ENCODE data around the gene FOSB.

FOSB gene

GRCh38 chr19:45457776-45458175, 10.0 kb upstream of the FOSB start:
- no peak overlapping the region for H3K9ac ChIP-seq (ENCODE audit: low read length)
- peaks cover 11% of the 10 kb centered on the region for H3K27me3 ChIP-seq (ENCODE audit: low read depth, low read length)
- no peak overlapping the region for H3K27ac ChIP-seq (ENCODE audit: low read length)
- H3K4me3 ChIP-seq (ENCODE audit: low read length), result no peak overlapping the region
- H3K9me3 ChIP-seq (ENCODE audit: insufficient read depth, low read length), result no peaks in the 10 kb centered on the region
- H4K20me1 ChIP-seq (ENCODE audit: insufficient read depth, low read length), result no peaks in the 10 kb centered on the region
- H3K36me3 ChIP-seq (replicated peaks; ENCODE audit: low read depth, low read length), result no peaks in the 10 kb centered on the region
- no peak for TF ChIP-seq EZH2phosphoT487 (IDR thresholded peaks at IDR 0.05; ENCODE audit: low read depth)
- TF ChIP-seq CTCF (IDR thresholded peaks at IDR 0.05; ENCODE audit: low read depth, low read length), result no peak
- no peak overlapping the region for H2AFZ ChIP-seq (ENCODE audit: low read depth, low read length)
- H3K79me2 ChIP-seq (ENCODE audit: low read length), result no peaks in the 10 kb centered on the region
- H3K4me2 ChIP-seq (ENCODE audit: low read length), result no peak overlapping the region
- peaks cover 28% of the 10 kb centered on the region for H3K4me1 ChIP-seq (ENCODE audit: low read length)

GRCh38 chr19:45460807-45461347, 6.9 kb upstream of the FOSB start:
- no peaks in the 10 kb centered on the region for H3K79me2 ChIP-seq (ENCODE audit: low read length)
- no peaks in the 10 kb centered on the region for H4K20me1 ChIP-seq (ENCODE audit: insufficient read depth, low read length)
- no peak overlapping the region for H3K9ac ChIP-seq (ENCODE audit: low read length)
- TF ChIP-seq CTCF (IDR thresholded peaks at IDR 0.05; ENCODE audit: low read depth, low read length) (no peak), EZH2phosphoT487 (IDR thresholded peaks at IDR 0.05; ENCODE audit: low read depth) (no peak)
- H3K27me3 ChIP-seq (ENCODE audit: low read depth, low read length), result peaks cover 13% of the 10 kb centered on the region
- H3K27ac ChIP-seq (ENCODE audit: low read length), result no peak overlapping the region
- no peak overlapping the region for H3K4me2 ChIP-seq (ENCODE audit: low read length)
- no peak overlapping the region for H3K4me3 ChIP-seq (ENCODE audit: low read length)
- no peaks in the 10 kb centered on the region for H3K9me3 ChIP-seq (ENCODE audit: insufficient read depth, low read length)
- H3K36me3 ChIP-seq (replicated peaks; ENCODE audit: low read depth, low read length), result no peaks in the 10 kb centered on the region
- H2AFZ ChIP-seq (ENCODE audit: low read depth, low read length), result no peak overlapping the region
- peaks cover 5% of the 10 kb centered on the region for H3K4me1 ChIP-seq (ENCODE audit: low read length)

- Histone ChIP-seq H3K27ac (ENCODE audit: low read length) (no peak overlapping the region), H4K20me1 (ENCODE audit: insufficient read depth, low read length) (no peaks in the 10 kb centered on the region), H2AFZ (ENCODE audit: low read depth, low read length) (no peak overlapping the region), H3K9me3 (ENCODE audit: insufficient read depth, low read length) (no peaks in the 10 kb centered on the region), H3K79me2 (ENCODE audit: low read length) (no peaks in the 10 kb centered on the region), H3K27me3 (ENCODE audit: low read depth, low read length) (peaks cover 13% of the 10 kb centered on the region), H3K4me2 (ENCODE audit: low read length) (no peak overlapping the region), H3K4me1 (ENCODE audit: low read length) (0 out of 2 replicates have a peak, but pooled peaks cover 3% of the 10 kb centered on the region), H3K4me3 (ENCODE audit: low read length) (no peak overlapping the region), H3K9ac (ENCODE audit: low read length) (no peak overlapping the region), H3K36me3 (replicated peaks; ENCODE audit: low read depth, low read length) (no peaks in the 10 kb centered on the region)
- TF ChIP-seq CTCF (IDR thresholded peaks at IDR 0.05; ENCODE audit: low read depth, low read length) (no peak), EZH2phosphoT487 (IDR thresholded peaks at IDR 0.05; ENCODE audit: low read depth) (no peak)
Observed at GRCh38 chr19:45462174-45462573, 5.6 kb upstream of the FOSB start.

GRCh38 chr19:45463241-45463640, 4.6 kb upstream of the FOSB start:
- H4K20me1 ChIP-seq (ENCODE audit: insufficient read depth, low read length), result peaks cover 4% of the 10 kb centered on the region; the same call in 1 of the 2 replicates
- peaks cover 13% of the 10 kb centered on the region for H3K27me3 ChIP-seq (ENCODE audit: low read depth, low read length)
- H3K4me3 ChIP-seq (ENCODE audit: low read length), result no peak overlapping the region
- H3K4me2 ChIP-seq (ENCODE audit: low read length), result no peak overlapping the region
- peaks cover 7% of the 10 kb centered on the region for H3K4me1 ChIP-seq (ENCODE audit: low read length)
- no peak overlapping the region for H2AFZ ChIP-seq (ENCODE audit: low read depth, low read length)
- no peak overlapping the region for H3K9ac ChIP-seq (ENCODE audit: low read length)
- H3K36me3 ChIP-seq (replicated peaks; ENCODE audit: low read depth, low read length), result no peaks in the 10 kb centered on the region
- no peak overlapping the region for H3K27ac ChIP-seq (ENCODE audit: low read length)
- no peak for TF ChIP-seq CTCF (IDR thresholded peaks at IDR 0.05; ENCODE audit: low read depth, low read length)
- no peak for TF ChIP-seq EZH2phosphoT487 (IDR thresholded peaks at IDR 0.05; ENCODE audit: low read depth)
- no peaks in the 10 kb centered on the region for H3K9me3 ChIP-seq (ENCODE audit: insufficient read depth, low read length)
- H3K79me2 ChIP-seq (ENCODE audit: low read length), result no peaks in the 10 kb centered on the region

Data from OCI-LY3 (cell line).